Effector memory CD4-positive, alpha-beta T cell (primary cell): ENCODE measurements around the gene KRTAP19-3.
"Not testable (repeated sequence)": the region's sequence is repeated elsewhere in the genome, so short reads cannot be mapped to it uniquely, and the experiment has no call there.

Experiments
- DNase-seq, 3 donors: peaks; one replicate each; pipeline ENCODE4 v3.0.0-alpha.2; 2020
- H3K27ac ChIP-seq: 2 replicates; pipeline ENCODE4 v1.7.0; 2013; ENCODE audit warnings: mild to moderate bottlenecking, low read length, moderate library complexity; ENCODE audit not compliant: insufficient read depth, poor library complexity, severe bottlenecking
- H3K27me3 ChIP-seq: replicated peaks from 2 replicates; pipeline ENCODE4 v1.7.0; 2013; ENCODE audit warnings: mild to moderate bottlenecking, low read length; ENCODE audit not compliant: insufficient read depth, control insufficient read depth, poor library complexity, severe bottlenecking
- H3K36me3 ChIP-seq: 2 replicates; pipeline ENCODE4 v1.7.0; 2013; ENCODE audit warnings: mild to moderate bottlenecking, low read length, moderate library complexity; ENCODE audit not compliant: control insufficient read depth, insufficient read depth
- H3K4me1 ChIP-seq: 2 replicates; pipeline ENCODE4 v1.7.0; 2013; ENCODE audit warnings: low read length, mild to moderate bottlenecking; ENCODE audit not compliant: control insufficient read depth, insufficient read depth, poor library complexity, severe bottlenecking
- H3K4me3 ChIP-seq: 2 replicates; pipeline ENCODE4 v1.7.0; 2013; ENCODE audit warnings: low read length, low read depth, mild to moderate bottlenecking; ENCODE audit not compliant: insufficient read depth, poor library complexity, severe bottlenecking
- H3K9me3 ChIP-seq: 2 replicates; pipeline ENCODE4 v1.7.0; 2013; ENCODE audit warnings: mild to moderate bottlenecking, low read length, moderate library complexity; ENCODE audit not compliant: control insufficient read depth
- total RNA-seq, 3 donors: gene quantifications; one replicate each; lab custom pipeline; 2026; lab: John Stamatoyannopoulos, UW

Gene KRTAP19-3
- 0 reads per million in 3 donors for total RNA-seq

GRCh38 chr21:30491963-30492428 lies at the start of gene KRTAP19-3:
Gene KRTAP19-3 (minus strand): TSS chr21:30492013. CDS start chr21:30491957, 56 bp downstream.
- H3K27me3 ChIP-seq = no peaks in the 10 kb centered on the region
- no peak within 1 kb of the TSS for H3K4me3 ChIP-seq
- H3K27ac ChIP-seq = no peak within 1 kb of the TSS
- no peaks in the 10 kb centered on the region for H3K9me3 ChIP-seq
- no peak for DNase-seq
- H3K36me3 ChIP-seq = no peaks in the 10 kb centered on the region
- no peaks in the 10 kb centered on the region for H3K4me1 ChIP-seq

DNA sequence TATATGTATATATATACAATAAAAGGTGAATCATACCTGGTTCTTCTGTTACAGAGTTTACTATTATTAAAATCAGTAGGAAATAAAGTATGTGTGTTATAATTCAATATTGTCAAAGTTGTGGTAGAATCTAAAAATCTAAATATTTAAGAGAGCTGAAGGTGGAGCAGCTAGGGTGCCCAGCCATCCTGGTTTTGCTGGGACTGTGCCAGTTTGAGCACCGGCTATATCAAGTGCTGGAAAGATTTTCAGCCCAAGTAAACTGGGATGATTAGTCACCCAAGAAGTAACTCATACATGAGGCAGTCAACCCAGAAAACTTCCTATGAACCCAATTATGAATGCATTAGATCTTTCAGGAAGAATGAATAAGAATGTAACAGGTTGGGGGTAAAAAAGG lies 27.1 kb upstream of the KRTAP19-3 start:
- Histone ChIP-seq H3K27me3 (no peaks in the 10 kb centered on the region), H3K9me3 (no peaks in the 10 kb centered on the region), H3K4me3 (no peak overlapping the region), H3K36me3 (no peaks in the 10 kb centered on the region), H3K27ac (no peak overlapping the region), H3K4me1 (no peaks in the 10 kb centered on the region)
- DNase-seq = no peak

DNA sequence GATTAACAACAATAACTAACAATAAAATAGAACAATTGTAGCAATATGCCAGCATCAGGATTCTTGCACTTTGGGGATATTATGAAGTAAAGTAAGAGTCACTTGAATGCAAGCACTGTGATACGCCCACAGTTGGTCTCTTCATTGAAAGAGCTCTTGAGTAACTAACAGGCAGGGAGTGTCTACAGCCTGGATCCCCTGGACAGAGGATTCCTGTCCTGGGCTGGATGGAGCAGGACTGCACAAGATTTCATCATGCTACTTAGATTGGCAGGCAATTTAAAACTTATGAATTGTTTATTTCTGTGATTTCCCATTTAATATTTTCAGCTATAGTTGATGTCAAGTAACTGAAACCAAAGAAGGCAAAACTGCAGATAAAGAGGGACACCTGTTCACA lies 23.9 kb upstream of the KRTAP19-3 start:
- DNase-seq = no peak
- Histone ChIP-seq H3K36me3 (no peaks in the 10 kb centered on the region), H3K4me3 (no peak overlapping the region), H3K4me1 (no peaks in the 10 kb centered on the region), H3K27me3 (no peaks in the 10 kb centered on the region), H3K27ac (no peak overlapping the region), H3K9me3 (no peaks in the 10 kb centered on the region)

- not testable (repeated sequence) for H3K27ac ChIP-seq, H3K9me3 ChIP-seq, H3K4me1 ChIP-seq, DNase-seq, H3K4me3 ChIP-seq, H3K27me3 ChIP-seq, H3K36me3 ChIP-seq
Observed at GRCh38 chr21:30505621-30506205, 13.9 kb upstream of the KRTAP19-3 start.

GRCh38 chr21:30502041-30502440 lies 10.2 kb upstream of the KRTAP19-3 start, which contains the start of gene KRTAP19-5:
Gene KRTAP19-5 (minus strand): TSS chr21:30502141. CDS start chr21:30502090, 51 bp downstream.
- H3K36me3 ChIP-seq = no peaks in the 10 kb centered on the region
- no peaks in the 10 kb centered on the region for H3K27me3 ChIP-seq
- no peak within 1 kb of the TSS for H3K4me3 ChIP-seq
- H3K4me1 ChIP-seq = no peaks in the 10 kb centered on the region
- DNase-seq = no peak
- no peak within 1 kb of the TSS for H3K27ac ChIP-seq
- no peaks in the 10 kb centered on the region for H3K9me3 ChIP-seq

DNA sequence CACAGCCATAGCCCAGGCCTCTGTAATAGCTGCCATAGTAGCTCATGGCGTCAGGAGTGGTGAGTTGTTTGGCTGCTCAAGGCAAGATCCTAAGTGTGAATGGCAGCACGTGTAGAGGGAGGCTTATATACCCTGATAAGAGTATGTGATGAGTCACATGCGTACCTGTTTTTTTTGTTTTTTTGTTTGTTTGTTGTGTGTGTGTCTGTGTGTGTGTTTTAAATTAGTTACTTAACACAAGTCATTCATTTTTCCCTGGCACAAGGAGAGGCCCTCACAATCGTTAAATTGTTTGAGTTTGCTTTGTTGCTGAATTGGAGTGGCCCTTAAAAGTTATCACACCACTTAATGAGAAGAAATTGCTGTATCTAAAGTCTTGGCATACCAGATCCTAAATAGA lies 5.3 kb upstream of the KRTAP19-3 start, which contains the start of gene KRTAP19-4:
KRTAP19-4 (minus strand) TSS at position 101 of the 400 bp plus-strand sequence; CDS start at position 46, 55 bp downstream.
- DNase-seq = no peak
- H3K27me3 ChIP-seq = no peaks in the 10 kb centered on the region
- H3K9me3 ChIP-seq = no peaks in the 10 kb centered on the region
- H3K4me3 ChIP-seq = no peak within 1 kb of the TSS
- no peaks in the 10 kb centered on the region for H3K36me3 ChIP-seq
- H3K4me1 ChIP-seq = no peaks in the 10 kb centered on the region
- no peak within 1 kb of the TSS for H3K27ac ChIP-seq

GRCh38 chr21:30487336-30487735 lies 4.5 kb downstream of the KRTAP19-3 start, which contains the start of gene KRTAP19-2:
Gene KRTAP19-2 (minus strand): TSS chr21:30487436. CDS start chr21:30487348, 88 bp downstream.
- Histone ChIP-seq H3K36me3 (no peaks in the 10 kb centered on the region), H3K27ac (no peak within 1 kb of the TSS), H3K9me3 (no peaks in the 10 kb centered on the region), H3K4me1 (no peaks in the 10 kb centered on the region), H3K27me3 (no peaks in the 10 kb centered on the region), H3K4me3 (no peak within 1 kb of the TSS)
- DNase-seq = no peak

GRCh38 chr21:30486180-30486579 lies 5.6 kb downstream of the KRTAP19-3 start:
- H3K4me1 ChIP-seq = no peaks in the 10 kb centered on the region
- DNase-seq = no peak

GRCh38 chr21:30482130-30482529 lies 9.7 kb downstream of the KRTAP19-3 start:
- no peaks in the 10 kb centered on the region for H3K36me3 ChIP-seq
- H3K27me3 ChIP-seq = no peaks in the 10 kb centered on the region
- no peak overlapping the region for H3K27ac ChIP-seq
- H3K4me3 ChIP-seq = no peak overlapping the region
- no peaks in the 10 kb centered on the region for H3K9me3 ChIP-seq
- no peak for DNase-seq
- H3K4me1 ChIP-seq = no peaks in the 10 kb centered on the region

More at GRCh38 chr21:30486180-30486579, 5.6 kb downstream of the KRTAP19-3 start:
- H3K27ac ChIP-seq = no peak overlapping the region
- no peaks in the 10 kb centered on the region for H3K36me3 ChIP-seq
- no peak overlapping the region for H3K4me3 ChIP-seq
- no peaks in the 10 kb centered on the region for H3K27me3 ChIP-seq
- H3K9me3 ChIP-seq = no peaks in the 10 kb centered on the region

DNA sequence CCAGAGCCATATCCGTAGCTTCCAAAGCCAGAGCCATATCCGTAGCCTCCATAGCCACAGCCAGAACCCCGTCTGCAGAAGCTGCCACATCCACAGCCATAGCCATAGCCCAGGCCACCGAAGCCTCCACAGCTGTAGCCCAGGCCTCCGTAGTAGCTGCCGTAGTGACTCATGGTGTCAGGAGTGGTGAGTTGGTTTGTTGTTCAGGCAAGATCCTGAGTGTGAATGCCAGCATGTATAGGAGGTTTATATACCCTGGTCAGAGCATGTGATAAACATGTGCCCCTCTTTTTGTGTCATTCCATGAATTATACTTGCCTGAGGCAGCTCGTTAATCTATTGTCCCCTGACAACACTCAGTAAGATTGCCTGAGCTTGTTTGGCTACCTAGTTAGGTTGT lies 11.7 kb downstream of the KRTAP19-3 start, which contains the start of gene KRTAP19-1:
KRTAP19-1 (minus strand) TSS at position 223 of the 400 bp plus-strand sequence; CDS start at position 173, 50 bp downstream.
- DNase-seq = no peak
- Histone ChIP-seq H3K4me1 (no peaks in the 10 kb centered on the region), H3K27me3 (no peaks in the 10 kb centered on the region), H3K4me3 (no peak within 1 kb of the TSS), H3K36me3 (no peaks in the 10 kb centered on the region), H3K9me3 (no peaks in the 10 kb centered on the region), H3K27ac (no peak within 1 kb of the TSS)
